GM15510 (cell line): ENCODE data around the gene KCNK1.

Experiments used
- POLR2A ChIP-seq: IDR thresholded peaks from 3 replicates; pipeline ENCODE4 v1.6.1; 2011; ENCODE audit warnings: borderline replicate concordance; ENCODE audit not compliant: insufficient read length; ENCODE audit errors: extremely low read depth

Gene KCNK1

DNA sequence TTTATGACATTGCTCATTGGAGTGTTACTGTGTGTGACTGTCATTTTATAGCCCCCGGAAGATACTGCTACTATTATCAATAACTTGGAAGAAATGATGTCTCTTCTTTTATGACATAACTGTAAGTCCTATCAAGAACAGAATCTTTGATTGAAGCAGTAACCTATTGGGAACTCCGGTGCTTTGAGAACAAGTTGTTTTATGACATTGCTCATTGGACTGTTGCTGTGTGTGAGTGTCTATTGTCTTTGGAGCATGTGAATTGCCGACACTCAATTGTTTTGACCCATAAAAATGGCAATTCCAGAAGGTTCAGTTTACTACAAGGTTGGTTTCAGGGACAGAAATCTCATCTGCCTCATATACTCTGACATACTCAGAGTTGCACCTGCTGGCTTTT lies 8.0 kb downstream of the KCNK1 start:
- no peak for TF ChIP-seq POLR2A

DNA sequence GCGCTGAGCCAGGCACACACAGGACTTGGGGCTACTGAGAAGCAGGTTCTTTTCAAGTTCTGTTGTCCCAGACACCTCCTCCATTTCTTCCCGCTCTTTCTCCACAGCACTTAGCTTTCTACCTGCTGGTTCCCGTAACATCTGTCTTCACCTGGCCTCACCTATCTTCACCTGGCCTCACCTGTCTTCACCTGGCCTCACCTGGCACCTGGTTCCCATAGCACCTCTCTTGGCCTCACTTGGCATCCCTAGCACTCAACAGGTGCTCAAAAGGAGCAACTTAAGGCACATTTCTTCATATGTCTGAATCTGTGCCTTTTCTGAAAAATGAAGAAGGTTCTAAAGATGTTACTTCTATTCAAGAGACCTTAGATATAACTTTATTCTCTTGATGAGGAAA lies 10.4 kb downstream of the KCNK1 start:
- TF ChIP-seq POLR2A: no peak

- no peak for TF ChIP-seq POLR2A
Observed at GRCh38 chr1:233625087-233625486, 11.2 kb downstream of the KCNK1 start.

DNA sequence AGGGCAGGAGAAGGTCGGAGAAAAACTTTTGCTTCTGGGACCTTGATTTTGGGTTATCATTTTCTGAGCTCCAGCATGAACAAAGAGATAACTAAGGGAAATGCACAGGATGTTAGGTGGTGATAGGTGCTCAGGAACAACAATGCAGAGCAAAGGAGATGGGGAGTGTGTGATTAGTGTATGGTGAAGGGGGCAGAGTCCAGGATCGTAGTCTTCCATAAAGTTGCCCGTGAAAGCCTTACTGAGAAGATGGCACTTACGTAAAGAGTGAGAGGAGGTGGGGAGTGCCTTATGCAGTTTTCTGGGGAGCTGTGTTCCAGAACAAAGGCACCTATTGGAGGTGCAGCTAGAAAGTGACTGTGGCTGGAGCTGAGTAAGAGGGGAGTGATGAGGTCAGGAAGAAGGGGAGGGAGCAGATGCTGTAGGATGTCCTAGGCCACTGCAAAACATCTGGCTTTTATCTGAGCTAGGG lies 11.6 kb downstream of the KCNK1 start:
- TF ChIP-seq POLR2A: no peak

DNA sequence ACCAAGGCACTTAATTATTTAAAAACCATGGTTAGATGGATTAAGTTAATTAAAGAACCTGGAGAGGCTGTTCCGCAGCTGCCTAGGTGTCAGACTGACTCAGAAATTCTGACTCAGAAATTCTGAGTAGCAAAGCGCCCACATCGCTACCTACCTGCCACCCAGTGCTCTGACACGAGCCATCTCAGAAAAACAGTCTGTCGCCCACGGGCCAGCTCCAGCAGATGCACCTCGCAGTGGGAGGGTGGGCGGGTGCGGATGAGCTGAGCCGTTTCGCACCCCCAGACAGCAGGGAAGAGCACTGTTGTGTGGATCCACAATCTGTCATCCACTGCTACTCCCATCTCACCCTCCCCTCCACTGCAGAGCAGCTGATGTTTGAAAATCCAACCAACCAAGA lies 13.5 kb downstream of the KCNK1 start:
- no peak for TF ChIP-seq POLR2A

DNA sequence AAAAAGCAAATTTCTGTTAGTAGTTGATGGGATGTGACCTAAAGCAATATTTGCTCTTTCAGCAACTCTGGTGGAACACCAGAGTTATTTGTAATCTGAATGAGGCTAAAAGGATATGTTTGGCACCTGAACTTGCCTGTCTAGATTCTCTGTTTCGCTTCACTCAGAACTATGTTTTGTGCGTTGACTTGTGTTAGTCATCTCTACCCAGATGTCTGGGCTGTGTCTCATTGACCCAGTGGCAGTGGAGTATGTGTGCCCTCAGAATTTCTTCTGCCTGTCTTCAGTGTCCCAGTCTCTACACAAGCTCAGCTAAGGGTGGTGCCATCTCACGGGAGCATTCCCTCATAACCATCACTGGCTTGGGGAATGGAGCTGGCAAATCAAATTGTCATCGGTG lies 13.9 kb downstream of the KCNK1 start:
- TF ChIP-seq POLR2A: no peak

DNA sequence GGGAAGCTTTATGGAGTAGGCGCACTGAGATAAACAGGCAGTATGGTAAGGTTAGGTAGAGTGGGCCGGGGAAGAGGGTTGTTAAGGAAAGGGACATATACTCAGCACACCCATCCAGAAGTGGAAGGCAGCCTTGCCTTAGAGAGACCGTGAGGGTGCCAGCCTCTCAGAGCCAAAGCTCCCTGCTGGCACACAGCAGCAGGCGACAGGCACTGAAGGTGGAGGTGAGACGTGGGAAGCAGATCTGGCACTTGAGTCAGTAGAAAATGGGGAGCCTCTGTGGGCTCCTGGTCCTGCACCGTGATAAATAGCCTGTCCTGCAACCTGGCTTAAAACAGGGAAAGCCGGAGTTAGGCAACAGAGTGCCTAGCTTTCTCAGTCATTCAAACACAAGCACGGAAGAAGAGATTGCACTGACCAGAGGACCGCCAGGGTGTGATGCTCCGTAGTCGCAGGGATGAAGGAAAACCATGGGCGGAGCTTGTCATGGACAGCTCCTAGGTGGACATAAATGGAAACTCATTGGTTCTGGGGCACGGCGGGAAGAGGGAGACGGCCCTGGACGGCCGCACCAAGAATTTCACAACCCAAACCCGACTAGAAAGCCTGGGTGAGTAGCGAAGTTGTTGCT lies 15.5 kb downstream of the KCNK1 start:
- no peak for TF ChIP-seq POLR2A

DNA sequence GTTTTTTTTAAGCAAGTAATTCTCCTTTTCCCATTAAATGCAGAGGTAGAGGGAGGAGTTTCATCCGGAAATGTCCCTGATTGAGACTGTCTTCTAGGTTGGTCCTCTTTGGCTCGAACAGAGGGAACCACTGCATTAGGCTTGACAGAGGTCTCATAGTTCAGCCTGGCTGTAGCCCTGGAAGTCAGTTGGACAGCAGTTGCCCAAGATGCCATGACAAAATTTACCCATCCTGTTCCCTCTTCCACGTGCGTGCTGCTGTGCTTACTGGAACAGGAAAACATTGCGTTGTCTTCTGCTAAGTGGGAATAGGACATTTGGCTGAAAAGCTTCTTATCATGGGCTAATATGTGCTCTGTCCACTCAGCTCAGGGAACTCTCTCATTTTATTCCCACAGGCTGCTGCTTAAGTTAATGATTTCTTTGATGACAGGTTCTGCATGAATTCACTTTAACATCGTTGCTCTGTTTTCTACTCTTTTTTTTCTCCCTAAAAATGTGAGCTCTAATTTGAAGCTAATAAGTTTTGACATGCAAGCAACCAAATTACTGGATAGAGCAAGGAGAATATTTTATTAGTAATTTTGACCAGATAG lies 18.0 kb downstream of the KCNK1 start:
- no peak for TF ChIP-seq POLR2A

DNA sequence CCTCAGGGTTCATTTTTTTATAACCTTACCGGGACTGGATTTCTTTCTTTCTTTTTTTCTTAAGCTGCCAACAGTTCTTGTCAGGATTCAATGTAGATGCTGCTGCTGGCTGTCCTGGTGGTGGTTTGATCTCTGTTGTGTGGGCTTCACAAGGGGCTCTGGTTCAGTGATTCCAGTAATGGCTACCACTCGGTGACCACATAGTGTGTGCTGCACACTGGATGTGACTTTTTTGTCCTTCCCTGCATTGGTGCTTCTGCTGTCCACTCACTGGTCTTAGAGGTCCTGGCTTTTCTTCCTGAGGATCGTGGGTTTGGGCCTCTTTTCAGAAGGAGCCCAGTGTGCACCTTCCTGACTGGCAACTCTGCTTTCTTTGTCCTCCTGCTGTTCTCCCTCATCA lies 18.5 kb downstream of the KCNK1 start:
- no peak for TF ChIP-seq POLR2A

DNA sequence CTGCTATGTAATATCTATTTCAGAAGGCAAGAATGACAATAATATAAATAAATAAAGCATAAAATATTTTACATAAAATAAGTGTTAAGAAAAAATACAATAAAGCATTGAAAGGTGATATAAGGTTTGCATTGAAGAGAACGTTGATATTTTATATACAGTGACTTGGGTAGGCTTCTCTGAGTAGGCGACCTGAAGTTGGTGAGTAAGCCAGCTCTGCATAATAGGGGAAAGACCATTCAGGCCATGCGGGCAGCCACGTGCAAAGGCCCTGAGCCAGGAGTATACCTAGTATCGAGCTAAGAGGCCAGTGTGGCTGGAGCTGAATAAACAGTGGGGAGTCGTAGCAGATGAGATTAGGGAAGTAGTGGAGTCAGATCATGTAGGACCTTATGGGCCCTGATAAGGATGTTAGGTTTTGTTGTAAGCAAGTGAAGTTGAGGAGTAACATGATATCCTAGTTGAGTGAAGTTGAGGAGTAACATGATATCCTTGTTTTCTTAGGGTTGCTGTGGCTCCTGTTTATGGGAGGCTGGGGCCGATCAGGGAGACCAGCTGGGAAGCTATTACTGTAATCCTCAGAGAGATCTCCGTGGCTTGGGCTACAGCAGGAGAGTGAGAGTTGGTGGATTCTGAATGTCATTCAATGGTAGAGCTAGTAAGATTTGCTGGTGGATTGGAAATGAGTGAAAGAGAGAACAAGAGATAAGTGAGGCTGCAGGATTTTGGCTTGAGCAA lies 22.0 kb downstream of the KCNK1 start:
- TF ChIP-seq POLR2A: no peak

DNA sequence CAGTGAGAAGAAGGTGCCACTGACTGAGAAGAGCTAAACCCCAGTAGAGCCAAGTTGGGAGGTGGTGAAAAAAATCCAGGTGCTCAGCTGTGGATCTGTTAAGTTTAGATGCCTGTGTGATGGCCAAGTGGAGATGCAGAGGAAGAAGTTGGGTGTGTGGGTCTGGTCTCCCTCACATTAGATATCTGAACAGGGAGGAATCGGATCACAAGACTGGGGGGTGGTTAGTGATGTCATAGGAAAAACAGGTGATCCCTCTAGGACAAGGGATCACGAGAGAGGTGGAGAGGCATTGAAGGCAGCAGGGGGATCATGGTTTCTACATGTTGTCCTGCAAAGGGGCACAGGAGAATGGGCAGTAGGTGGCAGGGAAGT lies 22.6 kb downstream of the KCNK1 start:
- TF ChIP-seq POLR2A: no peak

DNA sequence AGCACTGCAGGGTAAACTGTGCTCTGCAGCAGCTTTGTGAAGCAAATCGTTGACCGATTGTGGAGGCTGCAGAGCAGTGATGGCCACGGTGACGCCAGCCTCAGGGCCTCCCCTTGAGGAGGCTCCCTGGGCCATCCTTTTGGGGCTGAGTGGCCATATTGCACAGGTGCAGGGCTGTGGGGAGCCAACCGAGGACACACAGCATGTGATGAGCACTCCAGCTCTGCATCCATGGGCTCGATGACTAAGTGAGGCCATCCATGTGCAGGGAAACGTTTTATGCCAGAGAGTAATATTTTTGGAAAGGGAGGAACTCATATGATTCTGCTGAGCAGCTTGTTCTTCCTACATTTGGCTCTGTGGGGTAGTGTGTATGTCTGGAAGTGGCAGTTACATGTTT lies 24.6 kb downstream of the KCNK1 start:
- no peak for TF ChIP-seq POLR2A

DNA sequence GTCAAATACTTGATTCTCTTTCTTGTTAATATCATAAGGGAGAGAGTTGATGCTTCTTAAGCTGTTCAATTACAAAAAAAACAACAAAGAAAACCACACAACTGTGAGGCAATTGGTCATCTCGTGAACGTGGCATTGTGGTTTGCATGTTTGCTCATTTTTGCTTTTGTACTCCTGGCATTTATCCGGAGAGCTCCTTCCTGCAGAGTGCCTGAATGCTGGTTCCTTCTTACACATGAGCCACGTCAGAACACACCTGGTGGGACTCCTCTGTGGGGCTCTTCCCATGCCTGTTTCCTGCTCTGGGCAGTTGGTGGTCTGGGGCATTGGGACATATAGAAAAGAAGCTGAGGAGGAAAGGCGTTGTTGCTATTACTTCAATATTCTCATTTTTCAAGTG lies 25.7 kb downstream of the KCNK1 start:
- TF ChIP-seq POLR2A: no peak

DNA sequence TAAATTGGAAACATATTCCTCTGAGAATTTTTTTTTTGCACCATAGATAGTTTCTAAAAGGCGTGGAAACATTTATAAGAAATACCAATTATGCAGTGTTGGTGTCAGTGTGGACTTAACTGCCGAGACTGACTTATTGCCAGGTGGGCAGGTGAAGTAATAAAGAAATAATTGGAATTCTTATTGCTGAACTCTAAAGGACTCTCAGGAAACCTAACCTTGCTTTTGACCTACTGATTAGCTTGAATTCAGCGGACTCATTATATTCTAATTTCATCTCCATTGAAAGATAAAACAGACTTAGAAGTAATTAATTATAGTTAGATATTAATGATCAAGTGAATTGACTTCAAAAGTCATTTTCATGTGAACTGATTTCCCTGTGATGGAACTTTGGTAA lies 26.3 kb downstream of the KCNK1 start:
- no peak for TF ChIP-seq POLR2A

DNA sequence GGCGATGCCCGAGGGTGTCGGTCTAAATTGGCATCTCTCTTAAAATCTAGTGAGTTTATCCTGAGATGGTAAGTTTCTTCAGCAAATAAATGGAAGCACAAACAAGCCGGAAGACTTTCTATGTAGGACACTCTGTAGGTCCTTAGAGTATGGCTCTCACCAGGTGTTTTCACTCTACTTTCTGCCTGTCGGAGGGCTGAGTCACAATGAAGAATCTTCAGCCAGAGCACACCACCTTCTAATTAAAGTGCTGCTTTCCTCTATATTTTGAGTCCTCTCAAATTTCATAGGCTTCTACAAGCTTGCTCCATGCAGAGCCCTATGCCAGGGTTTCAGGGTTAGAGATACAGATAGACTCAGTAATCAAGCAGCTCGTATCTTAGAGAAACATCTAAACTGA lies 27.1 kb downstream of the KCNK1 start:
- no peak for TF ChIP-seq POLR2A

GRCh38 chr1:233647073-233647472 lies 33.2 kb downstream of the KCNK1 start:
- TF ChIP-seq POLR2A: no peak
